Activated CD8-positive, alpha-beta memory T cell treated with anti-CD3 and anti-CD28 coated beads, Interleukin-2, amount 10 ng/mL, durations not matched to agents 7 days and 5 days (primary cell): Measurements from ENCODE around the gene MAPK4. TPM values are rescaled to one million over a fixed set of nuclear protein-coding genes. Genes with fewer than 3 reads are reported as not detected.

Source experiments
- ATAC-seq: fragments of 150-1000 bp; cut with Tn5 transposase; one replicate; pipeline ENCODE4 v1.10.0; 2021; ENCODE audit warnings: moderate library complexity
- CTCF ChIA-PET: fragments of 350-600 bp; sonication (Branson Sonifier 250); formaldehyde crosslinking; loops from one replicate; lab custom pipeline; 2021; ENCODE audit warnings: antibody characterized with exemption; lab: Charles Lee
- DNase-seq: peaks from one replicate; pipeline ENCODE4 v3.0.0-alpha.2; 2020
- H3K27ac Mint-ChIP-seq: one replicate; pipeline ENCODE4 v1.8.0; 2021; ENCODE audit warnings: mild to moderate bottlenecking, mixed read lengths
- H3K27me3 Mint-ChIP-seq: one replicate; pipeline ENCODE4 v1.8.0; 2021; ENCODE audit warnings: mixed read lengths
- H3K36me3 Mint-ChIP-seq: one replicate; pipeline ENCODE4 v1.8.0; 2021; ENCODE audit warnings: mild to moderate bottlenecking, mixed read lengths
- H3K4me1 Mint-ChIP-seq: one replicate; pipeline ENCODE4 v1.8.0; 2021; ENCODE audit warnings: mixed read lengths
- H3K4me3 Mint-ChIP-seq: one replicate; pipeline ENCODE4 v1.8.0; 2021; ENCODE audit warnings: mild to moderate bottlenecking, moderate library complexity, mixed read lengths
- H3K9me3 Mint-ChIP-seq: one replicate; pipeline ENCODE4 v1.8.0; 2022; ENCODE audit warnings: low read depth, mixed read lengths
- total RNA-seq, 2 experiments: library from RNA; stranded (reverse); gene quantifications; one replicate each; pipeline ENCODE4 v1.2.3, GENCODE V29; 2021

The MAPK4 gene
- total RNA-seq, 2 experiments from 2014 or later, result not detected

DNA sequence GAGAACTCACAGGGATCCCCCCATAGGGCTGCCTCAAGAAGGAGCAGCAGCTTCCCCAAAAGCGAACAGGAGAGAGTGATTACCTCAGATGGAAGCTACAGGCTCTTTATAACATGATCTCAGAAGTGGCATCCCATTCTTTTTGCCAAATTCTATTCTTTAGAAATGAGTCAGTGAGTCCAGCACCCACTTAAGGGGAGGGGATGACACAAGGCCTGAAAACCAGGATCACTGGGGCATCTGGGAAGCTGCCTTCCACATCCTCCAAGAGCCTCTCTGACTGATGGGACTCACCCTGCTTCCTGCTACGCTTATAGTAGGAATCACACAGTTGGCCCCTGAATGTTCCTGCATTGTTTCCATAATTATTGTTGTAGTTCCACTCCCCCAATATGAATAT lies 96.5 kb downstream of the MAPK4 start:
- ATAC-seq (no peak), DNase-seq (no peak)
- H3K27ac Mint-ChIP-seq, result no peak overlapping the region
- H3K9me3 Mint-ChIP-seq, result no peaks in the 10 kb centered on the region
- CTCF ChIA-PET, result no interaction called here
- no peak overlapping the region for H3K4me3 Mint-ChIP-seq
- H3K4me1 Mint-ChIP-seq, result no peaks in the 10 kb centered on the region
- H3K36me3 Mint-ChIP-seq, result no peaks in the 10 kb centered on the region
- no peaks in the 10 kb centered on the region for H3K27me3 Mint-ChIP-seq

GRCh38 chr18:50656841-50657470 lies 97.1 kb downstream of the MAPK4 start:
- Mint-ChIP-seq H3K36me3 (no peaks in the 10 kb centered on the region), H3K4me1 (no peaks in the 10 kb centered on the region), H3K9me3 (peaks cover 1% of the 10 kb centered on the region), H3K27me3 (no peaks in the 10 kb centered on the region), H3K4me3 (no peak overlapping the region), H3K27ac (no peak overlapping the region)
- CTCF ChIA-PET, result no interaction called here
- ATAC-seq, result no peak
- no peak for DNase-seq

DNA sequence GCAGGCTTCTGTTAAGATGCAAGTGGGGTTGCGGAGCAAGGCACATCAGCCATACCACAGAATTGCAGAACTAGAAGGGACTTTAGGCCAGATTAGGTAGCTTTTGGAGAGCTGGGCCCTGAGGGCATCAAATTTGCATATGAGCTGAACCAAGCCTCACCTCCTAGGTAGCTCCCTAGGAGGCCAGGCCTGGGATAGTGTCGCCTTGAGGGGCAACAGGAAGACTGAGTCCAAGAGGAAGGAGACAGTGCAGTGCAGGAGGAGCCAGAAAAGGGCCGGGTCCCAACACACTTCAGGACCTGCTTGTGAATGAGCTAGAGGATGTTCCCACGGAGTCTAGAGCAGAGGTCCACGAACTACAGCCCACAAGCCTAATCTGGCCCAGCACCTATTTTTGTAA lies 98.7 kb downstream of the MAPK4 start:
- H3K9me3 Mint-ChIP-seq, result peaks cover 4% of the 10 kb centered on the region
- ATAC-seq, result no peak
- H3K36me3 Mint-ChIP-seq, result no peaks in the 10 kb centered on the region
- H3K4me1 Mint-ChIP-seq, result no peaks in the 10 kb centered on the region
- CTCF ChIA-PET, result no interaction called here
- H3K27me3 Mint-ChIP-seq, result no peaks in the 10 kb centered on the region
- no peak for DNase-seq
- no peak overlapping the region for H3K27ac Mint-ChIP-seq
- no peak overlapping the region for H3K4me3 Mint-ChIP-seq

DNA sequence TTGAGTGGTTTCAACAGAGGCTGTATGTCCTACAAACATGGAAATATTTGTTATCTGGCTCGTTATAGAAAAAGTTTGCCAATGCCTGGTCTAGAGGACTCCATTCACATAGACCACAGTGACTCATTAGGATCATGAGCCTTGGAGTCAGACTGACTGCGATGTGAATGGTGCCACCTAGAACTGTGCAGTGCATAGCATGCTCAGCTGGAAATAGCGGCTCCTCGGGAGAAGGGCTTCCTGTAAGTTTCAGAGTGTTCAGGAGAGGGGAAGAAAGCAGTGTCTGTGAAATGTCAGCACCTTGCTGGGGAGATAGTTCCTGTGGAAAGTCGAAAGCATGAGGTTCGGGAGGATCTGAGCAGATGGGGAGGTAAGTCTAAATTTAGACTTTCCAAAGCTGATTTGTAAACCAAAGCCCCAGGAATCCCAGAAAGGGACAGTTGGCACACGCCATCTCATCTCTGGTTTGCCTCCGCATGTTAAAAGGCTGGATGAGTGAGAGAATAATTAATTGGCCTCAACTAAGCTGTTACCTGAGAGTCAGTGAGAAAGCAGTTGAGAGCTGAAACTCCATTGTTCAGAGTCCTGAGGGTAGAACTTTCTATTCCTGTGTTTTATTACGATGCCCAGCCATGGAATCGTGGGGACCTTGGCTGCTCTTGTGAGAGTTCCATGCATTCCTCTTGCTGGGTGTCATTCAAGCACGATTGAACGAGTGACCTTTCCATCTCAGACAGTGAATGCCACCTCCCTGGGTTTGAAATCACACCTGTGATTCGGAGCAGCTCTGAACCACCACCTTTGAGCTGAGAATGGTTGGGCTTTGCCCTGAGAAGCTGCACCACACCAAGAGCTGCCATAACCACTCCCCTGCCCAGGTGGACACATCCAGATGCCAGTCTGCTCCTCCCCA lies 99.5 kb downstream of the MAPK4 start:
- CTCF ChIA-PET, result no interaction called here
- no peaks in the 10 kb centered on the region for H3K4me1 Mint-ChIP-seq
- peaks cover 4% of the 10 kb centered on the region for H3K9me3 Mint-ChIP-seq
- no peak overlapping the region for H3K27ac Mint-ChIP-seq
- no peak for DNase-seq
- H3K4me3 Mint-ChIP-seq, result no peak overlapping the region
- no peaks in the 10 kb centered on the region for H3K36me3 Mint-ChIP-seq
- no peak for ATAC-seq
- H3K27me3 Mint-ChIP-seq, result no peaks in the 10 kb centered on the region

DNA sequence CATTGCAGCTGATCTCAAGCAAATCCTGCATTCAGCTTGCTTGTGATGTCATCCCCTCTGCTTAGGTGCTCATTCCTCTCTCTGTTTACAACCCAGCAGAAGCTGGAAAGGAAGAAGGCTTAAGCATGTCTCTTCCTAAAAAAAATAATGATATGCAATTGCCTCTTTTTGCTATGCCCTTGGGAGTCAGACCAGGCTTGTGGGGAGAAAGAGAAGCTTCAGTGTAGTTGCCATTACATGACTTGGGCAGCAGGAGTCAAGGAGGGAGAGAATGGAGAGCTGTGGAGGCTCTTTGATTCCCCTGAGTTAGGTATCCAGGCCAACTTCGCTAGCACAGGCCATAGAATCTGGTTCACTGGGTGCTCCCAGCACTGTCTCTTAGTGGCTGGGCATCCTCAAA lies 101.1 kb downstream of the MAPK4 start:
- CTCF ChIA-PET, result no interaction called here
- Mint-ChIP-seq H3K4me1 (no peaks in the 10 kb centered on the region), H3K4me3 (no peak overlapping the region), H3K36me3 (no peaks in the 10 kb centered on the region), H3K9me3 (peaks cover 4% of the 10 kb centered on the region), H3K27ac (no peak overlapping the region), H3K27me3 (no peaks in the 10 kb centered on the region)
- ATAC-seq (no peak), DNase-seq (no peak)

- H3K36me3 Mint-ChIP-seq, result no peaks in the 10 kb centered on the region
- ATAC-seq (no peak), DNase-seq (no peak)
- peaks cover 4% of the 10 kb centered on the region for H3K9me3 Mint-ChIP-seq
- H3K27ac Mint-ChIP-seq, result no peak overlapping the region
- no peaks in the 10 kb centered on the region for H3K4me1 Mint-ChIP-seq
- CTCF ChIA-PET, result interaction anchor here (1.8 kb wide), 1 partner anchor 9 kb away, joined by 4 read pairs; no protein-coding TSS in a partner anchor
- H3K4me3 Mint-ChIP-seq, result no peak overlapping the region
- no peaks in the 10 kb centered on the region for H3K27me3 Mint-ChIP-seq
Measured at GRCh38 chr18:50662177-50662576, 102.3 kb downstream of the MAPK4 start.

DNA sequence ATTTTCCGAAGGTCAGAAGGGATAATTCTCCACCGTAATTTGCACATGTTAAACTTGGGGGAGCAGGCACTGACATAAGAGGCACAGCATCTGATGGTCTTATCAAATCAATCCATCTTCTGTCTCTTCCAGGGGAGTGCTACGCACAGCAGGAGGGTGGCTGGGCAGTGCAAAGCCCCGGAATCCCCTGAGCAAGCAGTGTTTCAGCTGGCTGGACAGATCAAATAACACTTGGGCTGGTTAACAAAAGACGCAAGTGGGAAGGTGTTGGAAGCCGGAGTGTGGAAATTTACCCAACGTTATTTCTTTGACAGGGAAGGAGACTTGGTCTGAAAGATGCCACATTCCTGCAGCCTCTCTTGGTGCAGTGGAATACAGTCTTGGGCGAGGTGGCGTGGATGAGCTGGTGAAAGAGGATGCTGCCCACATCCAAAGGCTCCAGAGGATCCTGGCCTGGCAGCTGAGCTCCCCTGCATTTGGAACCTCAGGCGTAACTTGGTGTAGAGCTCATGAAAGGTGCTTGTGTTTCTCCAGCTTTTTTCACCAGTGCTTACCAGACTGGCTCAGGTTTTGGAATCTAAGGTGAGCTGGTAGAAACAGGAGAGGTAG lies 103.0 kb downstream of the MAPK4 start:
- ATAC-seq (no peak), DNase-seq (no peak)
- Mint-ChIP-seq H3K27ac (no peak overlapping the region), H3K4me1 (no peaks in the 10 kb centered on the region), H3K9me3 (peaks cover 4% of the 10 kb centered on the region), H3K4me3 (no peak overlapping the region), H3K27me3 (no peaks in the 10 kb centered on the region), H3K36me3 (no peaks in the 10 kb centered on the region)
- CTCF ChIA-PET, result interaction anchor here (1.8 kb wide), 1 partner anchor 10 kb away, joined by 4 read pairs; no protein-coding TSS in a partner anchor

DNA sequence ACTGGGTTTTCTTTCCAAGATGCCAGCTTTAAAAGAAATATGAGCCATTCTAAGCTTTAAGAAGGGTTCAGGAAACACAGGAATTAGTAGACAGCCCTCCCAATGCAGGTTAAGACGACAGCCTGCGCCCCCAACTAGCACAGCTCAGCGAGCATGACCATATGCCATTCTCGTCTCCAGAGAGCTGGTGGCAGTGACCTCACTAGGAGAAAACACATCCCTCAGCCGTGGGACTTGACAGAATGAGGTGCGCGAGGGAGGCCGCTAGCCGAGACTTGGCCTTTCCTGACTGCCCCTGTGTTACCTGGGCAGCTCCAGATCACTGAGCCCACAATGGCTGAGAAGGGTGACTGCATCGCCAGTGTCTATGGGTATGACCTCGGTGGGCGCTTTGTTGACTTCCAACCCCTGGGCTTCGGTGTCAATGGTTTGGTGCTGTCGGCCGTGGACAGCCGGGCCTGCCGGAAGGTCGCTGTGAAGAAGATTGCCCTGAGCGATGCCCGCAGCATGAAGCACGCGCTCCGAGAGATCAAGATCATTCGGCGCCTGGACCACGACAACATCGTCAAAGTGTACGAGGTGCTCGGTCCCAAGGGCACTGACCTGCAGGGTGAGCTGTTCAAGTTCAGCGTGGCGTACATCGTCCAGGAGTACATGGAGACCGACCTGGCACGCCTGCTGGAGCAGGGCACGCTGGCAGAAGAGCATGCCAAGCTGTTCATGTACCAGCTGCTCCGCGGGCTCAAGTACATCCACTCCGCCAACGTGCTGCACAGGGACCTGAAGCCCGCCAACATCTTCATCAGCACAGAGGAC lies 103.9 kb downstream of the MAPK4 start:
- no peaks in the 10 kb centered on the region for H3K36me3 Mint-ChIP-seq
- peaks cover 4% of the 10 kb centered on the region for H3K9me3 Mint-ChIP-seq
- DNase-seq, result no peak
- no peak for ATAC-seq
- H3K4me3 Mint-ChIP-seq, result no peak overlapping the region
- CTCF ChIA-PET, result interaction anchor here (1.8 kb wide), 1 partner anchor 11 kb away, joined by 4 read pairs; no protein-coding TSS in a partner anchor
- H3K27me3 Mint-ChIP-seq, result no peaks in the 10 kb centered on the region
- no peak overlapping the region for H3K27ac Mint-ChIP-seq
- no peaks in the 10 kb centered on the region for H3K4me1 Mint-ChIP-seq

GRCh38 chr18:50665015-50665414 lies 105.1 kb downstream of the MAPK4 start:
- no peak overlapping the region for H3K4me3 Mint-ChIP-seq
- CTCF ChIA-PET, result no interaction called here

DNA sequence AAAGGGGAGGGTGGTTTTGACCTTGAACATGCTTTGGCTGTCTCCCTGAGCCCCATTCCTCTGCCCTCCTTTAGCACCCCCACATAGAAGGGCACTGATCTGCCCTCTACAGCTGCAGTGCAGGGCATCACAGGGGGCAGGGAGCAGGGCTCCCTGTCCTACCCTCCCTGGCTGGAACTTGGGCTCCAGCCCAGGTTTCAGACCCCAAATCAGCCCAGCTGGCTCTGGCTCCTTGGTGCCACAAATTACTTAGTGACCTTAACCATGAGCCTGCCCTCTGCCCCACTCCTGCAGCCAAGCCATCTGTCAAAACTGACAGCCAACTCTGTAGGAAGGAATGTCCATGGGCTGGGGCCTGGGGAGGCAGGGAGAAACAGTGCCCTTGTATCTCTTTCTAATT lies 105.6 kb downstream of the MAPK4 start:
- H3K9me3 Mint-ChIP-seq, result peaks cover 4% of the 10 kb centered on the region
- DNase-seq, result no peak
- no peak for ATAC-seq
- no peaks in the 10 kb centered on the region for H3K27me3 Mint-ChIP-seq
- CTCF ChIA-PET, result no interaction called here
- no peak overlapping the region for H3K27ac Mint-ChIP-seq
- H3K36me3 Mint-ChIP-seq, result no peaks in the 10 kb centered on the region
- H3K4me3 Mint-ChIP-seq, result no peak overlapping the region
- no peaks in the 10 kb centered on the region for H3K4me1 Mint-ChIP-seq

More at GRCh38 chr18:50665015-50665414, 105.1 kb downstream of the MAPK4 start:
- Mint-ChIP-seq H3K36me3 (no peaks in the 10 kb centered on the region), H3K9me3 (peaks cover 4% of the 10 kb centered on the region), H3K27ac (no peak overlapping the region), H3K4me1 (no peaks in the 10 kb centered on the region), H3K27me3 (no peaks in the 10 kb centered on the region)
- DNase-seq (no peak), ATAC-seq (no peak)

DNA sequence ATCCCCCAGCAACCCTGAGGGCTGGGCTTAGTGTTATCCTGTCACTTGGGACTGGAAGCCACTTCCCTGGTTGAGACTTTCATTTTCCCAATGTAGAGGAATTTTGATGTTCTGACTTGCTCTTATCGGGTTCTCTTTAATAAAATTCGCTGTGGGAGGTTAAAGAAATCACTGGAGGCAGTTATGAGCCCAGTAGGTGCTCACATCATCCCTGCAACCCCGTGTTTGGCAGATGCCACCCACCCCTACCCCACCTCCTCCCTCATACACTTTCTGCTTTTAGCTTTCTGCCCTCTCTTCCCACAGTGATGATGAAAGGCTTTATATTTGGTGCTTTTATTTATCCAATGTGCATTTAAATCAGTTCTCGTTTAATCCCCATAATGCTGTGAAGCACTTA lies 106.6 kb downstream of the MAPK4 start:
- Mint-ChIP-seq H3K27me3 (no peaks in the 10 kb centered on the region), H3K36me3 (no peaks in the 10 kb centered on the region), H3K27ac (no peak overlapping the region), H3K9me3 (peaks cover 4% of the 10 kb centered on the region), H3K4me3 (no peak overlapping the region), H3K4me1 (no peaks in the 10 kb centered on the region)
- DNase-seq, result no peak
- CTCF ChIA-PET, result no interaction called here
- no peak for ATAC-seq

DNA sequence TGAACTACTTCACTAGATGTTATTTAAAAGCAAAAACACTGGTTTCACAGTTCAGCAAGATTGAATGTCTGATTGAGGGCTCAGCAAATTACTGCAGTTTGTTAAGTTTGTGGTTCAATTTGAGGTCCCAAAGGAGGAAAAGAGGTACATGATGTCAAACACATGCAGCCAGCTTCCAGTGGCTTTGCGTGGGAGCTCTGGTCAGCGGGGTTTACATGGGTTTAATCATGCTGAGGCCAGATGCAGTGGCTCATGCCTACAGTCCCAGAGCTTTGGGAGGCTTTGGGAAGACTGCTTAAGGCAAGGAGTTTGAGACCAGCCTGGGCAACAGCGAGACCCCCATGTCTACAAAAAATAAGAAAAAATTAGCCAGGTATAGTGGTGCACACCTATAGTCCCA lies 111.5 kb downstream of the MAPK4 start:
- Mint-ChIP-seq H3K36me3 (no peaks in the 10 kb centered on the region), H3K27me3 (no peaks in the 10 kb centered on the region), H3K27ac (no peak overlapping the region), H3K9me3 (no peaks in the 10 kb centered on the region), H3K4me1 (no peaks in the 10 kb centered on the region), H3K4me3 (no peak overlapping the region)
- ATAC-seq (no peak), DNase-seq (no peak)
- CTCF ChIA-PET, result no interaction called here
